Osteocyte (in vitro differentiated cells): ENCODE data around the gene TEKT2. TPM values are rescaled to one million over a fixed set of nuclear protein-coding genes. Genes with fewer than 3 reads are reported as not detected.

Experiments used
- DNase-seq: peaks from one replicate; pipeline ENCODE4 v3.0.0; 2021; ENCODE audit warnings: mixed read lengths; ENCODE audit not compliant: unreplicated experiment; ENCODE audit errors: extremely low spot score
- H3K27ac Mint-ChIP-seq: one replicate; pipeline ENCODE4 v1.8.0; 2021; ENCODE audit warnings: mild to moderate bottlenecking, mixed read lengths; ENCODE audit not compliant: unreplicated experiment
- H3K27me3 Mint-ChIP-seq: one replicate; pipeline ENCODE4 v1.8.0; 2021; ENCODE audit warnings: mixed read lengths; ENCODE audit not compliant: unreplicated experiment
- H3K36me3 Mint-ChIP-seq: one replicate; pipeline ENCODE4 v1.8.0; 2021; ENCODE audit warnings: mixed read lengths; ENCODE audit not compliant: unreplicated experiment
- H3K4me1 Mint-ChIP-seq: one replicate; pipeline ENCODE4 v1.8.0; 2021; ENCODE audit warnings: mixed read lengths; ENCODE audit not compliant: unreplicated experiment
- H3K4me3 Mint-ChIP-seq: one replicate; pipeline ENCODE4 v1.8.0; 2021; ENCODE audit warnings: mild to moderate bottlenecking, moderate library complexity, mixed read lengths; ENCODE audit not compliant: unreplicated experiment
- H3K9me3 Mint-ChIP-seq: one replicate; pipeline ENCODE4 v1.8.0; 2021; ENCODE audit warnings: mixed read lengths; ENCODE audit not compliant: unreplicated experiment
- total RNA-seq: library from RNA; stranded (reverse); gene quantifications from 2 replicates; pipeline ENCODE4 v1.2.1, GENCODE V29; 2021
- TF ChIP-seq, protein P1 (sequence below): fragments of 200-600 bp; sonication (generic); IDR thresholded peaks from 2 replicates; pipeline ENCODE4 v1.5.0; 2021; ENCODE audit warnings: antibody characterized with exemption, mild to moderate bottlenecking, moderate library complexity

TEKT2 gene
- total RNA-seq, 1 donor from 2014 or later, result 0.70 TPM

DNA sequence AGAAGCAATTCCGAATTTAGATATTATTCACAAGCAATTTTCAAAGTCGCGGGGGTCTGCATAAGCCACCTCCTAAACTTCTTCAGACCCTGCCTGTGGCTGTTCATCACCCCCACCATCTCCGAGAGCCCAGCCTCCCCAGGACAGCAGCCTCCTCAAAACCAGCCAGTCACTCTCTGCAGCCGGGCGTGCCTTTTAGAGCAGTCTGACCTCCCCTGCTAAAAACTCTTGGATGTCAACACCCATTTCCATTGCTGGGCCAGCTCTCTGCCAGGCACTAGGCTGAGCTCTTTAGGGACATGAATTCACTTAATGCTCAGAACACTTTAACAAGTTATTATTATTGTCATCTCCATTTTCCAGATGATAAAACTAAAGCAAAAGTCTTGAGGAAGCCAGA lies 16.5 kb downstream of the TEKT2 start:
- Mint-ChIP-seq H3K27me3 (no peaks in the 10 kb centered on the region), H3K9me3 (no peaks in the 10 kb centered on the region), H3K4me3 (no peak overlapping the region), H3K4me1 (peaks cover 14% of the 10 kb centered on the region), H3K36me3 (no peaks in the 10 kb centered on the region), H3K27ac (no peak overlapping the region)
- TF ChIP-seq, protein P1, sequence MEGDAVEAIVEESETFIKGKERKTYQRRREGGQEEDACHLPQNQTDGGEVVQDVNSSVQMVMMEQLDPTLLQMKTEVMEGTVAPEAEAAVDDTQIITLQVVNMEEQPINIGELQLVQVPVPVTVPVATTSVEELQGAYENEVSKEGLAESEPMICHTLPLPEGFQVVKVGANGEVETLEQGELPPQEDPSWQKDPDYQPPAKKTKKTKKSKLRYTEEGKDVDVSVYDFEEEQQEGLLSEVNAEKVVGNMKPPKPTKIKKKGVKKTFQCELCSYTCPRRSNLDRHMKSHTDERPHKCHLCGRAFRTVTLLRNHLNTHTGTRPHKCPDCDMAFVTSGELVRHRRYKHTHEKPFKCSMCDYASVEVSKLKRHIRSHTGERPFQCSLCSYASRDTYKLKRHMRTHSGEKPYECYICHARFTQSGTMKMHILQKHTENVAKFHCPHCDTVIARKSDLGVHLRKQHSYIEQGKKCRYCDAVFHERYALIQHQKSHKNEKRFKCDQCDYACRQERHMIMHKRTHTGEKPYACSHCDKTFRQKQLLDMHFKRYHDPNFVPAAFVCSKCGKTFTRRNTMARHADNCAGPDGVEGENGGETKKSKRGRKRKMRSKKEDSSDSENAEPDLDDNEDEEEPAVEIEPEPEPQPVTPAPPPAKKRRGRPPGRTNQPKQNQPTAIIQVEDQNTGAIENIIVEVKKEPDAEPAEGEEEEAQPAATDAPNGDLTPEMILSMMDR, result no peak
- no peak for DNase-seq

DNA sequence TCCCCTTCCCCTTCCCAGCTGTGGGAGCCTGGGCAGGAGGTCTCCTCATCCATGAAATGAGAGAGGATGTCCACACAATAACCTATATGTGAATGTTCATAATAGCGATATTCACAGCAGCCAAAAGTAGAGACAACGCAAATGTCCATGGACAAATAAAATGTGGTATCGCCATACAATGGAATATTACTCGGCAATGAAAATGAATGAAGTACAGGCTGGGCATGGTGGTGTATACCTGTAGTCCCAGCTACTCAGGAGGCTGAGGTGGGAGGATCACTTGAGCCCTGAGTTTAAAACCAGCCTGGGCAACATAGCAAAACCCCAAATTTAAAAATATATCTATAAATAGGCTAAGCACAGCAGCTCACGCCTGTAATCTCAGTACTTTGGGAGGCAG lies 17.7 kb downstream of the TEKT2 start:
- Mint-ChIP-seq H3K36me3 (no peaks in the 10 kb centered on the region), H3K4me3 (no peak overlapping the region), H3K27ac (no peak overlapping the region)

DNA sequence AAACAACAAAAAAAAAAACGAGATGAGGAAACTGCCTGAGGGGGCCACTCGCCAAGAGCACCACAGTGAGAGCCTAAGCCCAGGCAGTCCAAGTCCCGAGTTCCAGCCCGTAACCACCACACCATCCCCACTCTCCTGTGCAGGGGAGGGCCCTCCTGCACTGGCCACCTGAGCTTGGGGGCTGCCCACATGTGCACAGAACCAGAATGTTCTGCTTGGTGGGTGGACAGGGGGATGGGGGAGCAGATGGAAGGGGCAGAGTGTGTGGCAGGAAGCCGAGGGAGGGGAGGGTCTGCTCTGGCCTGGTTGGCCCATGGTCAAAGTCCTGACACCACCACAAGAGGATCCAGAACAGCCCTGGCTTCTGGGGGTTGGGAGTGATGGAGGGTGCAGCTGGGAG lies 22.4 kb downstream of the TEKT2 start:
- no peak overlapping the region for H3K4me3 Mint-ChIP-seq
- H3K27me3 Mint-ChIP-seq, result no peaks in the 10 kb centered on the region
- DNase-seq, result no peak
- peaks cover 40% of the 10 kb centered on the region for H3K4me1 Mint-ChIP-seq
- peak overlapping the region; percentile 78 for H3K27ac Mint-ChIP-seq
- H3K9me3 Mint-ChIP-seq, result no peaks in the 10 kb centered on the region
- TF ChIP-seq, protein P1, result no peak
- no peaks in the 10 kb centered on the region for H3K36me3 Mint-ChIP-seq

More for the DNA sequence above, 17.7 kb downstream of the TEKT2 start:
- Mint-ChIP-seq H3K27me3 (no peaks in the 10 kb centered on the region), H3K4me1 (peaks cover 21% of the 10 kb centered on the region), H3K9me3 (no peaks in the 10 kb centered on the region)
- TF ChIP-seq, protein P1, result no peak
- DNase-seq, result no peak

DNA sequence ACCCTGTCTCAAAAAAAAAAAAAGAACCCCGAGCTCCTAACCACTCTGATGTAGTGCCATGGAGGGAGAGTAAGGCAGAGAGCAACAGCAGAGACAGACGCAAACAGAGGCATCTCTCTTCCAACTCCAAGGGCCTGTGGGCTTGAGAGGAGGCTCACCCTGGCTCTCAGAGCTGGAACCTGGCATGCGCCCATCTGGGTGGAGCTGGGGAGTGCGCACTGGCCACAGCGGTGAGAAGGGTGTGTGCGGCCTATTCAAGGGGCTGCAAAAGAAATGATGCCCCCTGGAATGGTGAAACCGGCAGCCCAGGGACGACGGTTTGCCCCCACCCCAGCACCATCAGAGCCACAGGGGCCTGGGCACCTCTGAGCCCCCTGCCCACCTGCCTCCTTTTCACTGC lies 23.5 kb downstream of the TEKT2 start:
- peaks cover 44% of the 10 kb centered on the region for H3K4me1 Mint-ChIP-seq
- TF ChIP-seq, protein P1, result no peak
- no peaks in the 10 kb centered on the region for H3K27me3 Mint-ChIP-seq
- H3K4me3 Mint-ChIP-seq, result no peak overlapping the region
- H3K27ac Mint-ChIP-seq, result peak overlapping the region; percentile 85
- H3K9me3 Mint-ChIP-seq, result no peaks in the 10 kb centered on the region
- H3K36me3 Mint-ChIP-seq, result no peaks in the 10 kb centered on the region
- DNase-seq, result no peak

DNA sequence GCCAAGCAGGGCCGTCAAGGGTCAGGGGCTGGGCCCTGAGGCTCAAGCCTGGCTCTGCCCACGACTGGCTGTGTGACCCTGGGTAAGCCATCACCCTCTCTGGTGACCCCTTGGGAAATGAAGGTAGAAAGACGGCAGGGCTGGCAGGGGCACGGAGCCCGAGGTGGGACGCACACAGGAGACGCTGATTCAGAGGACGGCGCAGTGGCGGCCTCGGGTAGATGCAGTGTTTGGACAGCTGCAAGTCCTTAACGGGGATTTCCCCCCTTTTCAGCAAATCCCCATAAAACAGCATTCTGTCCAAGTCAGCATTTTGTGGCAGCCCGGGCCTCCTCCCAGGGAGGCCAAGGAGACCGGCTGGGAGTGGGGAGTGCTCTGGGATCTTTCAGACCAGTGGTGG lies 24.4 kb downstream of the TEKT2 start:
- no peak for DNase-seq
- no peak overlapping the region for H3K4me3 Mint-ChIP-seq
- H3K27me3 Mint-ChIP-seq, result no peaks in the 10 kb centered on the region
- no peaks in the 10 kb centered on the region for H3K9me3 Mint-ChIP-seq
- H3K36me3 Mint-ChIP-seq, result no peaks in the 10 kb centered on the region
- TF ChIP-seq, protein P1, result no peak
- H3K27ac Mint-ChIP-seq, result peak overlapping the region; percentile 85
- H3K4me1 Mint-ChIP-seq, result peaks cover 45% of the 10 kb centered on the region
